GM12892 (cell line): ENCODE results near the gene SPINK6.

Experiments
- POLR2A ChIP-seq: IDR thresholded peaks from 2 replicates; pipeline ENCODE4 v1.6.1; 2011; ENCODE audit warnings: low read depth, low read length, control low read depth
- POLR2AphosphoS5 ChIP-seq: IDR thresholded peaks from 2 replicates; pipeline ENCODE4 v1.6.1; 2011; ENCODE audit warnings: low read depth, low read length, control low read depth

GRCh38 chr5:148208226-148208625 lies 5.4 kb downstream of the SPINK6 start:
- TF ChIP-seq POLR2A (no peak), POLR2AphosphoS5 (no peak)
